HEK293 (cell line): ENCODE data around the gene TOX4.

Source experiments
- GFI1B ChIP-seq: fragments of 450-650 bp; formaldehyde crosslinking; IDR thresholded peaks from 2 replicates; pipeline ENCODE4 v1.5.1; 2016; ENCODE audit warnings: missing biosample characterization, missing genetic modification characterization
- YY1 ChIP-seq: fragments of 450-650 bp; formaldehyde crosslinking; IDR thresholded peaks from 2 replicates; pipeline ENCODE4 v1.5.1; 2018; ENCODE audit warnings: missing biosample characterization, missing genetic modification characterization
- ZEB2 ChIP-seq: fragments of 450-650 bp; formaldehyde crosslinking; IDR thresholded peaks from 2 replicates; pipeline ENCODE4 v1.5.1; 2016; ENCODE audit warnings: missing biosample characterization, missing genetic modification characterization
- ZNF132 ChIP-seq: fragments of 450-650 bp; formaldehyde crosslinking; IDR thresholded peaks from 2 replicates; pipeline ENCODE4 v1.5.1; 2017; ENCODE audit warnings: missing biosample characterization, missing genetic modification characterization, borderline replicate concordance
- ZNF169 ChIP-seq: fragments of 450-650 bp; formaldehyde crosslinking; IDR thresholded peaks from 2 replicates; pipeline ENCODE4 v1.5.1; 2016; ENCODE audit warnings: missing biosample characterization, missing genetic modification characterization
- ZNF785 ChIP-seq: fragments of 450-650 bp; formaldehyde crosslinking; IDR thresholded peaks from 2 replicates; pipeline ENCODE4 v1.5.1; 2016; ENCODE audit warnings: missing biosample characterization, missing genetic modification characterization
- ZNF830 ChIP-seq: fragments of 450-650 bp; IDR thresholded peaks from 2 replicates; pipeline ENCODE4 v1.5.0; 2018; ENCODE audit warnings: missing biosample characterization, missing genetic modification characterization, low read depth, mild to moderate bottlenecking, moderate library complexity
- ZSCAN23 ChIP-seq: fragments of 450-650 bp; formaldehyde crosslinking; IDR thresholded peaks from 2 replicates; pipeline ENCODE4 v1.5.1; 2016; ENCODE audit warnings: missing biosample characterization, missing genetic modification characterization
- TF ChIP-seq, protein P1 (sequence below): fragments of 450-650 bp; formaldehyde crosslinking; IDR thresholded peaks from 2 replicates; pipeline ENCODE4 v1.5.1; 2016; ENCODE audit warnings: missing biosample characterization, missing genetic modification characterization
- TF ChIP-seq, protein P2 (sequence below): fragments of 450-650 bp; formaldehyde crosslinking; IDR thresholded peaks from 2 replicates; pipeline ENCODE4 v1.5.1; 2016; ENCODE audit warnings: missing biosample characterization, missing genetic modification characterization
- TF ChIP-seq, protein P3 (sequence below): fragments of 450-650 bp; formaldehyde crosslinking; IDR thresholded peaks from 2 replicates; pipeline ENCODE4 v1.5.1; 2016; ENCODE audit warnings: missing biosample characterization, missing genetic modification characterization

DNA sequence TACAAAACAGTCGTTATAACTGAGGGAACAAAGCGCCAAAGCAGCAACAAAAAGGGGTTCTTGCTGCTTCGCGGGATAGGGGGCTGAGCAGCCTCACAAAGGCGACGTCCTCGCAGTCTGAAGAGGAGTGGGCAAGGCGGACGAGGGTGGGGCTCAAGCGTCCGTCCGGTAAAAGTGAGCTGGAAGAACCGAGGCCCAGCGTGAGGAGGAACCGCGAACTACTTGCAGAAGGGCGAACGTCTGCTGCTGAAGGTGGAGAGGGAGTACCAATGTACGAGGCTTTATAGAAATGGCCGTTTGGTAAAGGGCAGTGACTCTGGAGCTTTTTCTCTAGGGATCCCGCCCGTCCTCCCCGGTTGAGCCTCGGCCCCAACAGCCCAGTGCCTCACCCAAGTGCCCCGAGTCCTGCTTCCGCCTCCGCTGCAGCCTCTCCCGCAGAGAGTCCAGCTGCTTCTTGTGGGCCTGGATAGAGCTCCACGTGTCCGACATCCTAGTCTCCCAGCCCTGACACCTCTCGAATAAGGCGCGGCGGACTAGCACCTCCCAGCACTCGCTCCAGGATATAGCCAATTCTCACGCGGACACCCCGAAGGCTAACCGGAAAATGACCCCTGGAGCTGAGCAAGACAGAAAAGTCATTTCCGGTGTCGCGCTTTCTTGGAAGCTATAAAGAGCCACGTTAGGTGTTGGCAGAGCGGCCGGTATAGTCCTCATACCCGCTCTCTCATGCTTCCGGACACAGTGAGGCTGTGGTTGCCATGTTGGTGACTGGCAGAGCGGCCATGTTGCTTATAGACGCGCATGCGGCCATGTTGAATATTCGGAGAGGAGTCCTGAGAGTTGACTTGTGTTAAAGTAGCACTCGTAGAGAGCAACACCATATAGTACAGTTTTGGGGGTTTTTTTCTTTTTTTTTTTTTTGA, 34.0 kb downstream of the TOX4 start, which contains the start of gene METTL3:
- TF ChIP-seq, protein P1, sequence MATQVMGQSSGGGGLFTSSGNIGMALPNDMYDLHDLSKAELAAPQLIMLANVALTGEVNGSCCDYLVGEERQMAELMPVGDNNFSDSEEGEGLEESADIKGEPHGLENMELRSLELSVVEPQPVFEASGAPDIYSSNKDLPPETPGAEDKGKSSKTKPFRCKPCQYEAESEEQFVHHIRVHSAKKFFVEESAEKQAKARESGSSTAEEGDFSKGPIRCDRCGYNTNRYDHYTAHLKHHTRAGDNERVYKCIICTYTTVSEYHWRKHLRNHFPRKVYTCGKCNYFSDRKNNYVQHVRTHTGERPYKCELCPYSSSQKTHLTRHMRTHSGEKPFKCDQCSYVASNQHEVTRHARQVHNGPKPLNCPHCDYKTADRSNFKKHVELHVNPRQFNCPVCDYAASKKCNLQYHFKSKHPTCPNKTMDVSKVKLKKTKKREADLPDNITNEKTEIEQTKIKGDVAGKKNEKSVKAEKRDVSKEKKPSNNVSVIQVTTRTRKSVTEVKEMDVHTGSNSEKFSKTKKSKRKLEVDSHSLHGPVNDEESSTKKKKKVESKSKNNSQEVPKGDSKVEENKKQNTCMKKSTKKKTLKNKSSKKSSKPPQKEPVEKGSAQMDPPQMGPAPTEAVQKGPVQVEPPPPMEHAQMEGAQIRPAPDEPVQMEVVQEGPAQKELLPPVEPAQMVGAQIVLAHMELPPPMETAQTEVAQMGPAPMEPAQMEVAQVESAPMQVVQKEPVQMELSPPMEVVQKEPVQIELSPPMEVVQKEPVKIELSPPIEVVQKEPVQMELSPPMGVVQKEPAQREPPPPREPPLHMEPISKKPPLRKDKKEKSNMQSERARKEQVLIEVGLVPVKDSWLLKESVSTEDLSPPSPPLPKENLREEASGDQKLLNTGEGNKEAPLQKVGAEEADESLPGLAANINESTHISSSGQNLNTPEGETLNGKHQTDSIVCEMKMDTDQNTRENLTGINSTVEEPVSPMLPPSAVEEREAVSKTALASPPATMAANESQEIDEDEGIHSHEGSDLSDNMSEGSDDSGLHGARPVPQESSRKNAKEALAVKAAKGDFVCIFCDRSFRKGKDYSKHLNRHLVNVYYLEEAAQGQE (tag by site-specific recombination): 0 out of 2 replicates have a peak, but pooled peaks have one; percentile 16
- TF ChIP-seq ZNF785 (tag by site-specific recombination) (no peak), YY1 (tag by site-specific recombination) (peak; percentile 100), ZNF132 (tag by site-specific recombination) (no peak), ZSCAN23 (no peak), ZEB2 (tag by site-specific recombination) (peak; percentile 45), ZNF830 (no peak), GFI1B (no peak), ZNF169 (tag by site-specific recombination) (no peak)
- TF ChIP-seq, protein P2, sequence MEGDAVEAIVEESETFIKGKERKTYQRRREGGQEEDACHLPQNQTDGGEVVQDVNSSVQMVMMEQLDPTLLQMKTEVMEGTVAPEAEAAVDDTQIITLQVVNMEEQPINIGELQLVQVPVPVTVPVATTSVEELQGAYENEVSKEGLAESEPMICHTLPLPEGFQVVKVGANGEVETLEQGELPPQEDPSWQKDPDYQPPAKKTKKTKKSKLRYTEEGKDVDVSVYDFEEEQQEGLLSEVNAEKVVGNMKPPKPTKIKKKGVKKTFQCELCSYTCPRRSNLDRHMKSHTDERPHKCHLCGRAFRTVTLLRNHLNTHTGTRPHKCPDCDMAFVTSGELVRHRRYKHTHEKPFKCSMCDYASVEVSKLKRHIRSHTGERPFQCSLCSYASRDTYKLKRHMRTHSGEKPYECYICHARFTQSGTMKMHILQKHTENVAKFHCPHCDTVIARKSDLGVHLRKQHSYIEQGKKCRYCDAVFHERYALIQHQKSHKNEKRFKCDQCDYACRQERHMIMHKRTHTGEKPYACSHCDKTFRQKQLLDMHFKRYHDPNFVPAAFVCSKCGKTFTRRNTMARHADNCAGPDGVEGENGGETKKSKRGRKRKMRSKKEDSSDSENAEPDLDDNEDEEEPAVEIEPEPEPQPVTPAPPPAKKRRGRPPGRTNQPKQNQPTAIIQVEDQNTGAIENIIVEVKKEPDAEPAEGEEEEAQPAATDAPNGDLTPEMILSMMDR (tag by site-specific recombination): peak; percentile 26; the same call in 1 of the 2 replicates
- TF ChIP-seq, protein P3, sequence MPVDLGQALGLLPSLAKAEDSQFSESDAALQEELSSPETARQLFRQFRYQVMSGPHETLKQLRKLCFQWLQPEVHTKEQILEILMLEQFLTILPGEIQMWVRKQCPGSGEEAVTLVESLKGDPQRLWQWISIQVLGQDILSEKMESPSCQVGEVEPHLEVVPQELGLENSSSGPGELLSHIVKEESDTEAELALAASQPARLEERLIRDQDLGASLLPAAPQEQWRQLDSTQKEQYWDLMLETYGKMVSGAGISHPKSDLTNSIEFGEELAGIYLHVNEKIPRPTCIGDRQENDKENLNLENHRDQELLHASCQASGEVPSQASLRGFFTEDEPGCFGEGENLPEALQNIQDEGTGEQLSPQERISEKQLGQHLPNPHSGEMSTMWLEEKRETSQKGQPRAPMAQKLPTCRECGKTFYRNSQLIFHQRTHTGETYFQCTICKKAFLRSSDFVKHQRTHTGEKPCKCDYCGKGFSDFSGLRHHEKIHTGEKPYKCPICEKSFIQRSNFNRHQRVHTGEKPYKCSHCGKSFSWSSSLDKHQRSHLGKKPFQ (tag by site-specific recombination): no peak; the same call in none of the 2 replicates
